ENCODE data around the gene CGA. TPM values are rescaled to one million over a fixed set of nuclear protein-coding genes. Genes with fewer than 3 reads are reported as not detected.
"Not testable (repeated sequence)": the region's sequence is repeated elsewhere in the genome, so short reads cannot be mapped to it uniquely, and the experiment has no call there.

Gene CGA
- total RNA-seq: not detected
- polyA plus RNA-seq (ENCODE audit: insufficient read depth, low read depth, low replicate concordance): not detected
- long read RNA-seq, donor 1: 0 reads
- long read RNA-seq, donor 2: 0 reads

GRCh38 chr6:87095087-87095509, at the start of gene CGA:
Gene CGA, minus strand, starts transcription at chr6:87095106. Its CDS starts 6,906 bp downstream, at chr6:87088200.
- H3K27me3 ChIP-seq: no peaks in the 10 kb centered on the region
- intact Hi-C loops (cut with DNase I; ENCODE audit: low total_unique reads): no loop called here
- no peaks in the 10 kb centered on the region for H3K36me3 ChIP-seq (ENCODE audit: low read depth, missing control alignments)
- 74% methylated on average over 6 of the region's 6 CpGs for WGBS, 2 donors
- H3K27ac ChIP-seq: no peak within 1 kb of the TSS
- no peaks in the 10 kb centered on the region for H3K9me3 ChIP-seq
- TF ChIP-seq, protein P1, sequence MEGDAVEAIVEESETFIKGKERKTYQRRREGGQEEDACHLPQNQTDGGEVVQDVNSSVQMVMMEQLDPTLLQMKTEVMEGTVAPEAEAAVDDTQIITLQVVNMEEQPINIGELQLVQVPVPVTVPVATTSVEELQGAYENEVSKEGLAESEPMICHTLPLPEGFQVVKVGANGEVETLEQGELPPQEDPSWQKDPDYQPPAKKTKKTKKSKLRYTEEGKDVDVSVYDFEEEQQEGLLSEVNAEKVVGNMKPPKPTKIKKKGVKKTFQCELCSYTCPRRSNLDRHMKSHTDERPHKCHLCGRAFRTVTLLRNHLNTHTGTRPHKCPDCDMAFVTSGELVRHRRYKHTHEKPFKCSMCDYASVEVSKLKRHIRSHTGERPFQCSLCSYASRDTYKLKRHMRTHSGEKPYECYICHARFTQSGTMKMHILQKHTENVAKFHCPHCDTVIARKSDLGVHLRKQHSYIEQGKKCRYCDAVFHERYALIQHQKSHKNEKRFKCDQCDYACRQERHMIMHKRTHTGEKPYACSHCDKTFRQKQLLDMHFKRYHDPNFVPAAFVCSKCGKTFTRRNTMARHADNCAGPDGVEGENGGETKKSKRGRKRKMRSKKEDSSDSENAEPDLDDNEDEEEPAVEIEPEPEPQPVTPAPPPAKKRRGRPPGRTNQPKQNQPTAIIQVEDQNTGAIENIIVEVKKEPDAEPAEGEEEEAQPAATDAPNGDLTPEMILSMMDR (IDR thresholded peaks at IDR 0.05): no peak
- no peak for TF ChIP-seq POLR2A (IDR thresholded peaks at IDR 0.05)
- no peaks in the 10 kb centered on the region for H3K4me1 ChIP-seq
- H3K4me3 ChIP-seq: no peak within 1 kb of the TSS
- no peak for DNase-seq

GRCh38 chr6:87139927-87140326, 45.0 kb upstream of the CGA start:
- H3K9me3 ChIP-seq; intact Hi-C loops (cut with DNase I; ENCODE audit: low total_unique reads); H3K4me3 ChIP-seq; H3K27me3 ChIP-seq; H3K4me1 ChIP-seq; H3K27ac ChIP-seq; DNase-seq; H3K36me3 ChIP-seq (ENCODE audit: low read depth, missing control alignments): not testable (repeated sequence)
- 97 to 98% methylated on average over 6 to 7 of the region's 8 CpGs for WGBS, 2 donors

GRCh38 chr6:87139236-87139635, 44.3 kb upstream of the CGA start:
- no peaks in the 10 kb centered on the region for H3K36me3 ChIP-seq (ENCODE audit: low read depth, missing control alignments)
- intact Hi-C loops (cut with DNase I; ENCODE audit: low total_unique reads): no loop called here
- H3K27me3 ChIP-seq: no peaks in the 10 kb centered on the region
- H3K4me3 ChIP-seq: no peak overlapping the region
- no peaks in the 10 kb centered on the region for H3K9me3 ChIP-seq
- WGBS, 2 donors: 62 to 69% methylated on average over 1 of the region's 1 CpG
- no peak for DNase-seq
- H3K27ac ChIP-seq: no peak overlapping the region
- TF ChIP-seq, protein P1 (IDR thresholded peaks at IDR 0.05): peak; percentile 24 to 53 (median 39)
- TF ChIP-seq POLR2A (IDR thresholded peaks at IDR 0.05): no peak
- H3K4me1 ChIP-seq: no peaks in the 10 kb centered on the region

- DNase-seq: no peak
- Histone ChIP-seq H3K4me3 (no peak overlapping the region), H3K9me3 (no peaks in the 10 kb centered on the region), H3K36me3 (ENCODE audit: low read depth, missing control alignments) (no peaks in the 10 kb centered on the region), H3K27me3 (no peaks in the 10 kb centered on the region), H3K27ac (no peak overlapping the region), H3K4me1 (no peaks in the 10 kb centered on the region)
- intact Hi-C loops (cut with DNase I; ENCODE audit: low total_unique reads): no loop called here
- TF ChIP-seq, protein P1 (IDR thresholded peaks at IDR 0.05): no peak
- no peak for TF ChIP-seq POLR2A (IDR thresholded peaks at IDR 0.05)
- 69 to 88% methylated on average over 1 of the region's 1 CpG for WGBS, 2 donors
Observed at GRCh38 chr6:87136963-87137362, 42.1 kb upstream of the CGA start.

GRCh38 chr6:87127737-87128136, 32.8 kb upstream of the CGA start:
- no peaks in the 10 kb centered on the region for H3K9me3 ChIP-seq
- no peak overlapping the region for H3K27ac ChIP-seq
- no peaks in the 10 kb centered on the region for H3K4me1 ChIP-seq
- intact Hi-C loops (cut with DNase I; ENCODE audit: low total_unique reads): no loop called here
- WGBS, 2 donors: 66 to 78% methylated on average over 2 of the region's 2 CpGs
- no peaks in the 10 kb centered on the region for H3K27me3 ChIP-seq
- H3K4me3 ChIP-seq: no peak overlapping the region
- H3K36me3 ChIP-seq (ENCODE audit: low read depth, missing control alignments): no peaks in the 10 kb centered on the region
- no peak for TF ChIP-seq POLR2A (IDR thresholded peaks at IDR 0.05)
- TF ChIP-seq, protein P1 (IDR thresholded peaks at IDR 0.05): no peak
- DNase-seq: no peak

Measured in testis (tissue), 5 donors.